Measurements from ENCODE around the gene CDRT15.

Gene CDRT15

GRCh38 chr17:14211246-14211645, 25.4 kb downstream of the CDRT15 start:
- ChIA-PET POLR2A (interaction anchor here (1.2 kb wide), 1 partner anchor 86 kb away, joined by 4 read pairs; no protein-coding TSS in a partner anchor), CTCF (interaction anchor here (1.5 kb wide), 2 partner anchors 87 to 90 kb away, joined by 4 to 7 read pairs; partner anchors contain the start of gene HS3ST3B1)
- 87% methylated on average over 4 of the region's 4 CpGs for WGBS (ENCODE audit: insufficient coverage)

GRCh38 chr17:14209215-14209614, 27.4 kb downstream of the CDRT15 start:
- 90% methylated on average over 1 of the region's 3 CpGs for WGBS (ENCODE audit: insufficient coverage)
- ChIA-PET CTCF (interaction anchor here (0.6 to 1.0 kb wide), 2 partner anchors 401 to 718 kb away, joined by 3 read pairs; no protein-coding TSS in a partner anchor), POLR2A (no interaction called here)
- no peak overlapping the region for H3K4me3 ChIP-seq (ENCODE audit: control insufficient read depth in 1 of 7, extremely low read depth in 1 of 7, insufficient read depth in 4 of 7, low read depth in 2 of 7, low read length in 6 of 7)
- H3K9me3 ChIP-seq (ENCODE audit: control extremely low read depth in 1 of 5, control insufficient read depth in 4 of 5, insufficient read depth in 2 of 5, low read depth in 1 of 5, low read length in 4 of 5), result peaks cover 0 to 4% (median 2%) of the 10 kb centered on the region in 5 experiments
- peaks cover 0 to 42% (median 16%) of the 10 kb centered on the region in 4 experiments for H3K36me3 ChIP-seq (ENCODE audit: control insufficient read depth in 4 of 4, insufficient read depth in 4 of 4, low read length in 3 of 4)
- peak in 1 of 3 donors; percentile 34 for DNase-seq
- peaks cover 0 to 7% (median 4%) of the 10 kb centered on the region in 4 experiments for H3K4me1 ChIP-seq (ENCODE audit: control extremely low read depth in 1 of 4, control insufficient read depth in 4 of 4, insufficient read depth in 4 of 4, low read length in 3 of 4)
- no peaks in the 10 kb centered on the region for H3K27me3 ChIP-seq (replicated peaks in 2 of 5; ENCODE audit: control insufficient read depth in 4 of 5, insufficient read depth in 5 of 5, low read length in 4 of 5)
- H3K27ac ChIP-seq (ENCODE audit: insufficient read depth in 1 of 2, low read depth in 1 of 2, low read length in 2 of 2, poor library complexity in 1 of 2, severe bottlenecking in 2 of 2), result no peak overlapping the region

More at GRCh38 chr17:14211246-14211645, 25.4 kb downstream of the CDRT15 start:
- no peak overlapping the region for H3K4me3 ChIP-seq (ENCODE audit: control insufficient read depth in 1 of 7, extremely low read depth in 1 of 7, insufficient read depth in 4 of 7, low read depth in 2 of 7, low read length in 6 of 7)
- peaks cover 0 to 4% (median 2%) of the 10 kb centered on the region in 5 experiments for H3K9me3 ChIP-seq (ENCODE audit: control extremely low read depth in 1 of 5, control insufficient read depth in 4 of 5, insufficient read depth in 2 of 5, low read depth in 1 of 5, low read length in 4 of 5)
- H3K36me3 ChIP-seq (ENCODE audit: control insufficient read depth in 4 of 4, insufficient read depth in 4 of 4, low read length in 3 of 4), result peaks cover 0 to 38% (median 13%) of the 10 kb centered on the region in 4 experiments
- peaks cover 0 to 9% (median 5%) of the 10 kb centered on the region in 4 experiments for H3K4me1 ChIP-seq (ENCODE audit: control extremely low read depth in 1 of 4, control insufficient read depth in 4 of 4, insufficient read depth in 4 of 4, low read length in 3 of 4)
- H3K27me3 ChIP-seq (replicated peaks in 2 of 5; ENCODE audit: control insufficient read depth in 4 of 5, insufficient read depth in 5 of 5, low read length in 4 of 5), result no peaks in the 10 kb centered on the region
- H3K27ac ChIP-seq (ENCODE audit: insufficient read depth in 1 of 2, low read depth in 1 of 2, low read length in 2 of 2, poor library complexity in 1 of 2, severe bottlenecking in 2 of 2), result no peak overlapping the region
- peak in 1 of 3 donors; percentile 15 for DNase-seq

- 100% methylated on average over 3 of the region's 5 CpGs for WGBS (ENCODE audit: insufficient coverage)
- H3K4me1 ChIP-seq (ENCODE audit: control extremely low read depth in 1 of 4, control insufficient read depth in 4 of 4, insufficient read depth in 4 of 4, low read length in 3 of 4), result peaks cover 0 to 7% (median 0%) of the 10 kb centered on the region in 4 experiments
- H3K27ac ChIP-seq (ENCODE audit: insufficient read depth in 1 of 2, low read depth in 1 of 2, low read length in 2 of 2, poor library complexity in 1 of 2, severe bottlenecking in 2 of 2), result no peak overlapping the region
- H3K4me3 ChIP-seq (ENCODE audit: control insufficient read depth in 1 of 7, extremely low read depth in 1 of 7, insufficient read depth in 4 of 7, low read depth in 2 of 7, low read length in 6 of 7), result no peak overlapping the region
- no peak for DNase-seq
- peaks cover 0 to 44% (median 16%) of the 10 kb centered on the region in 4 experiments for H3K36me3 ChIP-seq (ENCODE audit: control insufficient read depth in 4 of 4, insufficient read depth in 4 of 4, low read length in 3 of 4)
- H3K27me3 ChIP-seq (replicated peaks in 2 of 5; ENCODE audit: control insufficient read depth in 4 of 5, insufficient read depth in 5 of 5, low read length in 4 of 5), result no peaks in the 10 kb centered on the region
- CTCF ChIA-PET, result interaction anchor here (1.1 kb wide), 1 partner anchor 86 kb away, joined by 3 read pairs; no protein-coding TSS in a partner anchor
- H3K9me3 ChIP-seq (ENCODE audit: control extremely low read depth in 1 of 5, control insufficient read depth in 4 of 5, insufficient read depth in 2 of 5, low read depth in 1 of 5, low read length in 4 of 5), result peaks cover 0 to 4% (median 2%) of the 10 kb centered on the region in 5 experiments
- POLR2A ChIA-PET, result no interaction called here
Measured at GRCh38 chr17:14207791-14208190, 28.9 kb downstream of the CDRT15 start.

- Histone ChIP-seq H3K27me3 (replicated peaks in 2 of 5; ENCODE audit: control insufficient read depth in 4 of 5, insufficient read depth in 5 of 5, low read length in 4 of 5) (no peaks in the 10 kb centered on the region), H3K27ac (ENCODE audit: insufficient read depth in 1 of 2, low read depth in 1 of 2, low read length in 2 of 2, poor library complexity in 1 of 2, severe bottlenecking in 2 of 2) (no peak overlapping the region), H3K9me3 (ENCODE audit: control extremely low read depth in 1 of 5, control insufficient read depth in 4 of 5, insufficient read depth in 2 of 5, low read depth in 1 of 5, low read length in 4 of 5) (peaks cover 0 to 3% (median 0%) of the 10 kb centered on the region in 5 experiments), H3K4me3 (ENCODE audit: control insufficient read depth in 1 of 7, extremely low read depth in 1 of 7, insufficient read depth in 4 of 7, low read depth in 2 of 7, low read length in 6 of 7) (no peak overlapping the region), H3K36me3 (ENCODE audit: control insufficient read depth in 4 of 4, insufficient read depth in 4 of 4, low read length in 3 of 4) (peaks cover 2 to 42% (median 16%) of the 10 kb centered on the region in 4 experiments), H3K4me1 (ENCODE audit: control extremely low read depth in 1 of 4, control insufficient read depth in 4 of 4, insufficient read depth in 4 of 4, low read length in 3 of 4) (peaks cover 0 to 4% (median 0%) of the 10 kb centered on the region in 4 experiments)
- CTCF ChIA-PET, result interaction anchor here (0.6 to 1.6 kb wide), 3 partner anchors 8 to 272 kb away, joined by 3 read pairs; no protein-coding TSS in a partner anchor
- no peak for DNase-seq
- POLR2A ChIA-PET, result no interaction called here
- WGBS (ENCODE audit: insufficient coverage), result 98% methylated on average over 25 of the region's 29 CpGs
Measured at GRCh38 chr17:14206891-14207290, 29.8 kb downstream of the CDRT15 start.

- H3K9me3 ChIP-seq (ENCODE audit: control extremely low read depth in 1 of 5, control insufficient read depth in 4 of 5, insufficient read depth in 2 of 5, low read depth in 1 of 5, low read length in 4 of 5), result no peaks in the 10 kb centered on the region
- no peaks in the 10 kb centered on the region for H3K27me3 ChIP-seq (replicated peaks in 2 of 5; ENCODE audit: control insufficient read depth in 4 of 5, insufficient read depth in 5 of 5, low read length in 4 of 5)
- H3K4me3 ChIP-seq (ENCODE audit: control insufficient read depth in 1 of 7, extremely low read depth in 1 of 7, insufficient read depth in 4 of 7, low read depth in 2 of 7, low read length in 6 of 7), result no peak overlapping the region
- H3K36me3 ChIP-seq (ENCODE audit: control insufficient read depth in 4 of 4, insufficient read depth in 4 of 4, low read length in 3 of 4), result peaks cover 2 to 35% (median 14%) of the 10 kb centered on the region in 4 experiments
- H3K4me1 ChIP-seq (ENCODE audit: control extremely low read depth in 1 of 4, control insufficient read depth in 4 of 4, insufficient read depth in 4 of 4, low read length in 3 of 4), result peaks cover 0 to 6% (median 3%) of the 10 kb centered on the region in 4 experiments
- CTCF ChIA-PET, result interaction anchor here (1.6 kb wide), 1 partner anchor 9 kb away, joined by 3 read pairs; no protein-coding TSS in a partner anchor
- no peak for DNase-seq
- POLR2A ChIA-PET, result no interaction called here
- 95% methylated on average over 9 of the region's 13 CpGs for WGBS (ENCODE audit: insufficient coverage)
- H3K27ac ChIP-seq (ENCODE audit: insufficient read depth in 1 of 2, low read depth in 1 of 2, low read length in 2 of 2, poor library complexity in 1 of 2, severe bottlenecking in 2 of 2), result no peak overlapping the region
Measured at GRCh38 chr17:14205992-14206461, 30.6 kb downstream of the CDRT15 start.

GRCh38 chr17:14205380-14205779, 31.3 kb downstream of the CDRT15 start:
- ChIA-PET CTCF (interaction anchor here (1.6 kb wide), 1 partner anchor 10 kb away, joined by 3 read pairs; no protein-coding TSS in a partner anchor), POLR2A (no interaction called here)
- Histone ChIP-seq H3K4me3 (ENCODE audit: control insufficient read depth in 1 of 7, extremely low read depth in 1 of 7, insufficient read depth in 4 of 7, low read depth in 2 of 7, low read length in 6 of 7) (no peak overlapping the region), H3K27me3 (replicated peaks in 2 of 5; ENCODE audit: control insufficient read depth in 4 of 5, insufficient read depth in 5 of 5, low read length in 4 of 5) (no peaks in the 10 kb centered on the region), H3K4me1 (ENCODE audit: control extremely low read depth in 1 of 4, control insufficient read depth in 4 of 4, insufficient read depth in 4 of 4, low read length in 3 of 4) (peaks cover 0 to 9% (median 5%) of the 10 kb centered on the region in 4 experiments), H3K27ac (ENCODE audit: insufficient read depth in 1 of 2, low read depth in 1 of 2, low read length in 2 of 2, poor library complexity in 1 of 2, severe bottlenecking in 2 of 2) (no peak overlapping the region), H3K9me3 (ENCODE audit: control extremely low read depth in 1 of 5, control insufficient read depth in 4 of 5, insufficient read depth in 2 of 5, low read depth in 1 of 5, low read length in 4 of 5) (no peaks in the 10 kb centered on the region), H3K36me3 (ENCODE audit: control insufficient read depth in 4 of 4, insufficient read depth in 4 of 4, low read length in 3 of 4) (peaks cover 2 to 39% (median 14%) of the 10 kb centered on the region in 4 experiments)
- DNase-seq, result no peak
- WGBS (ENCODE audit: insufficient coverage), result 99% methylated on average over 8 of the region's 10 CpGs

GRCh38 chr17:14204546-14204945, 32.1 kb downstream of the CDRT15 start:
- ChIA-PET CTCF (no interaction called here), POLR2A (no interaction called here)
- Histone ChIP-seq H3K27ac (ENCODE audit: insufficient read depth in 1 of 2, low read depth in 1 of 2, low read length in 2 of 2, poor library complexity in 1 of 2, severe bottlenecking in 2 of 2) (no peak overlapping the region), H3K4me1 (ENCODE audit: control extremely low read depth in 1 of 4, control insufficient read depth in 4 of 4, insufficient read depth in 4 of 4, low read length in 3 of 4) (peaks cover 0 to 14% (median 5%) of the 10 kb centered on the region in 4 experiments), H3K9me3 (ENCODE audit: control extremely low read depth in 1 of 5, control insufficient read depth in 4 of 5, insufficient read depth in 2 of 5, low read depth in 1 of 5, low read length in 4 of 5) (no peaks in the 10 kb centered on the region), H3K36me3 (ENCODE audit: control insufficient read depth in 4 of 4, insufficient read depth in 4 of 4, low read length in 3 of 4) (peaks cover 2 to 38% (median 12%) of the 10 kb centered on the region in 4 experiments), H3K27me3 (replicated peaks in 2 of 5; ENCODE audit: control insufficient read depth in 4 of 5, insufficient read depth in 5 of 5, low read length in 4 of 5) (no peaks in the 10 kb centered on the region), H3K4me3 (ENCODE audit: control insufficient read depth in 1 of 7, extremely low read depth in 1 of 7, insufficient read depth in 4 of 7, low read depth in 2 of 7, low read length in 6 of 7) (no peak overlapping the region)
- DNase-seq, result no peak
- 100% methylated on average over 2 of the region's 2 CpGs for WGBS (ENCODE audit: insufficient coverage)

Data from common myeloid progenitor, CD34-positive (primary cell).